ENCODE results near the gene CLEC1A. TPM values are rescaled to one million over a fixed set of nuclear protein-coding genes. Genes with fewer than 3 reads are reported as not detected.

Gene CLEC1A, protein sequence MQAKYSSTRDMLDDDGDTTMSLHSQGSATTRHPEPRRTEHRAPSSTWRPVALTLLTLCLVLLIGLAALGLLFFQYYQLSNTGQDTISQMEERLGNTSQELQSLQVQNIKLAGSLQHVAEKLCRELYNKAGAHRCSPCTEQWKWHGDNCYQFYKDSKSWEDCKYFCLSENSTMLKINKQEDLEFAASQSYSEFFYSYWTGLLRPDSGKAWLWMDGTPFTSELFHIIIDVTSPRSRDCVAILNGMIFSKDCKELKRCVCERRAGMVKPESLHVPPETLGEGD
- 3.1 TPM for total RNA-seq (ENCODE audit: insufficient read depth, low replicate concordance)

DNA sequence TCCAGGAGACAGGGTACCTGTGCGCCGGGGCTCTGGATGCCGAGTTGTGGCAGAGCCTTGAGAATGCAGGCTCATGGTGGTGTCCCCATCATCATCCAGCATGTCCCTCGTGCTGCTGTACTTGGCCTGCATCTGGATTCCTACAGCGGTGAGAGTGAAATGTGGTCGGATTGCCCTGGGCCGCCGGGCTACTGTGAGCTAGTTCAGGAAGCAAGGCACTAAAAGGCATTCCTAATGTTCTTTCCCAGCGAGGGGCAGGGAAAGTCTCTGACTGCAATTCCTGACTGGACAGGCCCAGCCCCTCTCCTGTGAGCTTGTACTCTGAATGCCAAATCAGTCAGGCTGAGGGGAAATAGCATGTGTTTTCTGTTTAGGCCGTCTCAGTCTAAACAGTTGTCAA is at the start of gene CLEC1A:
Gene CLEC1A (minus strand): TSS at position 195 of the 400 bp plus-strand sequence. CDS start 63 bp downstream, at position 132.
- DNase-seq (ENCODE audit: low spot score): peak; percentile 36

DNA sequence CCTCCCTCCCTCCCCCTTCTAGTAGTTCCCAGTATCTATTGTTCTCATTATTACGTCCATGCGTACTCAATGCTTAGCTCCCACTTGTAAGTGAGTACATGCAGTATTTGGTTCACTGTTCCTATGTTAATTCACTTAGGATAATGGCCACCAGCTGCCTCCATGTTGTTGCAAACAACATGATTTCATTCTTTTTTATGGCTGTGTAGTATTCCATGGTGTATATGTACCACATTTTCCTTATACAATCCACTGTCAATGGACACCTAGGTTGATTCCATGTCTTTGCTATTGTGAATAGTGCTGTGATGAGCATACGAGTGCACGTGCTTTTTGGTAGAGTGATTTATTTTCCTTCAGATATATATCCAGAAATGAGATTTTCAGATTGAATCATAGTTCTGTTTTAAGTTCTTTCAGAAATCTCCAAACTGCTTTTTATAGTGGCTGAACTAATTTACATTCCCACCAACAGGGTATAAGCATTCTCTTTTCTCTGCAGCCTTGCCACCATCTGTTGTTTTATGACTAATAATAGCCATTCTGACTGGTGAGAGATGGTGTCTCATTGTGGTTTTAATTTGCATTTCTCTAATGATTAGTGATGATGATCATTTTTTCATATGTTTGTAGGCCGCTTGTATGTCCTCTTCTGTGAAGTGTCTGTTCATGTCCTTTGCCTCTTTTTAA is 49.1 kb upstream of the CLEC1A start:
- no peak for DNase-seq (ENCODE audit: low spot score)

DNA sequence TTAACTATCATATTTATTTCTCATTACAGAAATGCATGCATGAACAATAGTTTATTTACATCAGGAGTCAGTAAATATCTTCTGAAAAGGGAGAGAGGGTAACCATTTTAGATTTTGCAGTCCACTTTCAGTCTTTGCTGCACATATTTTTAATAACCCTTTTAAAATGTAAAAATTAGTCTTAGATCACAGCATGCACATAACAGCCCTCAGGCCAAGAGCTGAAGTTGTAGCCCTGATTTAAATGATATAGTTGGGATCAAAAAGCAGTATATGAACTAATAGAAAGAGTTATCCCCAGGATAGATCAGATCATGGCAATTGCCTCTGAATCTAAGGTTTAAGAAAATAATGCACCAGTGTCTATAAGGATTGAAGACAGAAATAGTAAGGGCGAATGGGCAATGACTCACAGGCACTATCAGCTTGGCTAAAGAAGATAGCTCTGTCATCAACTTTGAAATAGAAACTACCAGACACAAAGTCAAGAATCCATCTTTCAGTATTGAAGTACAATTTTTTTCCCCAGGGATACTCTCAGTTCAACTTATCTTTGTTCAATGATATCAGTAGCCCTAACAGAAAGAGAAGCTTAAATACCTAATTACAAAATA is 44.3 kb upstream of the CLEC1A start:
- DNase-seq (ENCODE audit: low spot score): peak; percentile 65

DNA sequence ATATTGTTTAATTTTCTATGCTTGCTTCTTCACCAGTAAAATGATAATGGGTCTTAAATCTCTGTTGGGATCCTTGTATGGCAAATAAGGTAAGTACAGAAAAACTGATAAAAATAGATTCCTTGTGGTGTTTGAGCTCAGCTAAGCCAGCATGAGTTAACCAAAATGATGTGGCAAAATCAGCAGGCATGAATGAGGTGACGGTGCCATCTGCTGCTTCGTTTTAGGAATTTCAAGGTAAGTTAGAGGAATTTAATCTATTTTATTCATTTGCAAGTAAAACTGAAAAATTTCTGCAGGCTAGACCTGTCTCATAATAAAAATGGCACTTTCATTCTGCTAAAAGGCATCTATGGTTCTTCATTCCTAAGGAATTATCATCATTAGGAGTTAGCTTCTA is 41.2 kb upstream of the CLEC1A start:
- DNase-seq (ENCODE audit: low spot score): peak; percentile 68

DNA sequence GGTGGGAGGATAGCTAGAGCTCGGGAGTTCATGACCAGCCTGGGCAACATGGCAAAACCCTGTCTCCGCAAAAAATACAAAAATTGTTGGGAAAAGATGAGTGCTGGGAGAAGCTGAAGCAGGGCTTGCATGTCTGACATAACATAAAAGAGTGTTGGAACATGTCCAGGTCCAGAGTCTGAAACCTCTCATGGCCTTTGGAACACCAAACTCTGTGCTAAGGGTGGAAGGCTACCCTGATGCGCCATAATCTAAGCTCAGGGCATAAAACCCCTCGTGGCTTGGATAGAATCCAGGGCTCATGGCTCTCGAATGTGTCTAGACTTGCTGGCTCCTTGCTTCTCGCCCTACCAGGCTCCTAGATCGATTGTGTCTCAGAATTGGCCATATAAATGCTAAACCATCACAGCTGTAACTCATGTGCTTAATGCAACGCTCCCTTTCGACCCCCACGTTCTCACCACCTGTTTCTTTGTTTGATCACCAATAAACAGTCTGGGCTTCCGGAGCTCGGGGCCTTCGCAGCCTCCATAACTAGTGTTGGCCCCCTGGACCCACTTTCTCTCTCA is 37.9 kb upstream of the CLEC1A start:
- DNase-seq (ENCODE audit: low spot score): no peak

DNA sequence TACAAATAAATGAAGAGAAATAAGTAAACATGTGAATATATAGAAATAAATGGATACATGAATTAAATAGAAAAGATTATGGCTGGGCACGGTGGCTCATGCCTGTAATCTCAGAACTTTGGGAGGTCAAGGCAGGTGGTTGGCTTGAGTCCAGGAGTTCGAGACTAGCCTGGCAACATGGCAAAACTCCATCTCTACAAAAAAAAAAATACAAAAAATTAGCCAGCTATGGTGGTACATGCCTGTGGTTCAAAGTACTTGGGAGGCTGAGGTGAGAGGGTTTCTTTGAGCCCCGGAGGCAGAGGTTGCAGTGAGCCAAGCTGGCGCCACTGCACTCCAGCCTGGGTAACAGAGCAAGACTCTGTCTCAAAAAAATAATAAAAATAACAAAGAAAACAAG is 36.3 kb upstream of the CLEC1A start:
- no peak for DNase-seq (ENCODE audit: low spot score)

DNA sequence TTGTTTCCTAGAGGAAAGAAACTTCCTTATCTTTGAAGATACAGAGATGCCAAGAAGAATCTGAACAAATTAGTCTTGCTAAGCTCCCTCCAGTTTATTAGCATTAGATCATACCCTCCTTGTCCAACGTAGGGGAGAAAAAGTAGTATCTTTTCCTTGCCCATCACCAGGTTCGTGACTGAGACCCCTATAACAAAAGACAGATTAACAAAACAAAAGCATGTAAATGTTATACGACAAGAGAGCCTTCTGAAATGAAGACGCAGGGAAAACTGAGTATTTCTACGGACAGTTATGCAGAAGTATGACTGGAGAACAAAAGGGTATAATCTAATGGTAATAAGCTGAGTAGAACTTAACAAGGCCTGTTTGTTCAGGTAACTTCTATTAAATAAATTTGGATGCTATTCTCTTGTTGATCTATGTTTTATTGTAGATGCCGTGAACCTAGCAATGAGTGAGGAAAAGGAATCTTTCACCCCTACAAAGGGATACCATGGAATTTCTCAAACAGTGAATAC is 34.1 kb upstream of the CLEC1A start:
- DNase-seq (ENCODE audit: low spot score): no peak

DNA sequence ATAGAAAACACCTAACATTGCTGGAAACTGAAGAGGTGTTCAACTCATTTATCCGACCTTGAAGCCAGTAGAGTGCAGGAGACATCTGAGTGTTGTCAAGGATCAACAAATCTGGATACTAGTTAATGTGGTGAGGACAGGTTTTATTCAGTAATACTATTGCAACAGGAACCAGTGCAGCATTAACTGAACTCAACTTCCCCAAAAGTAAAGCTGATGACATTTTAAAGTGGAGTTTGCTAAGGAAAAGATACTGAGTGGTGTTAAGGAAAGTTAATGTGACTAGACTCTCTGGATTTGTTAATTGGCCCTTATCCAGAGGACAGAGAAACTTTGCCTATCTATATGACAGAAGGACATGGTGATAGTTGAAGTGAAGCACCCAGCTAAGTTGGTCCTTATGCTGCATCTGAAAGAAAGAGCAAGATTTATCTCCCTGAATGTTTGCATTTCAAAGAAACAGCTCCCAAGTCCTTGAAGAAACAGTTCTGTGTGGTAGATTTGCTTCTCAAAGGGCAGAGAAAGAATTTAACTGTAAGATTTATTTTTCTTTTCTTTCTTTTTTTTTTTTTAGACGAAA is 32.4 kb upstream of the CLEC1A start:
- no peak for DNase-seq (ENCODE audit: low spot score)

DNA sequence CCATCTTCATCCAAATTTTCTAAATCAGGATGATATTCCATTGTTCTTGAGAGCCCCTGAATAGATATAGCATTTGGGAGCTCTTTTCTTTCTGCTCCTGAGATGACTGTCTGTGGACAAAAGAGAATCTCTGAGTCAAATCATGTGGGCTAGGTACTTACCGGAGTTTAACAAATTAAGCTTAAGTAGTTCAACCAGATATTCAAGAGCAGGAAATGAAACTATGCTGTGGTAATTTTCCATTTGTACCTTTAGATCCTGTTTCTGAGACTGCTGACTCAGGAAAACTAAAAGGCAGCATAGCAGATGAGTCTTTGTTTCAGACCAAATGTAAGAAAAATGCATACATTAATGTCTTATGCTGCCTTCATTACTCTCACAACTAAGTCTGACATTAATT is 31.3 kb upstream of the CLEC1A start, which contains the start of gene CLEC7A:
Gene CLEC7A (minus strand): TSS at position 158 of the 400 bp plus-strand sequence. CDS start 117 bp downstream, at position 41.
- peak; percentile 66 for DNase-seq (ENCODE audit: low spot score)

DNA sequence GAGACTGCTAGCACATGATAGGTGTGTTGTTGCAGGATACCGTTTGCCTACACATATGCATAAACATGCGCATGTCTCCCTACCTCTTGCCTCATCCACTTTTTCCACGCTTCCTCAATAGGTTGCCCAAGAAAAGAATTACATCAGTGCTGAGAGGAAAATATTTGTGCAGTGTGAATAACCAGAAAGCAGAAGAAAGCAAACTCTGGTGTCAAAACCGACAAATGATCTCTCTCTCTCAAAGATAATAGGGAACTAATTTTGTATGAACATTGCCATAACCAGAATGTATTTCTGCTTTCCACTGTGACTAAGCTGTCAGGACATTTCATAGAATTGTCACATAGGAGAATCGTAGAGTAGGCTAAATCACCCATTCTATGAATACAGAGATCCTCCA is 29.9 kb upstream of the CLEC1A start:
- peak; percentile 42 for DNase-seq (ENCODE audit: low spot score)

DNA sequence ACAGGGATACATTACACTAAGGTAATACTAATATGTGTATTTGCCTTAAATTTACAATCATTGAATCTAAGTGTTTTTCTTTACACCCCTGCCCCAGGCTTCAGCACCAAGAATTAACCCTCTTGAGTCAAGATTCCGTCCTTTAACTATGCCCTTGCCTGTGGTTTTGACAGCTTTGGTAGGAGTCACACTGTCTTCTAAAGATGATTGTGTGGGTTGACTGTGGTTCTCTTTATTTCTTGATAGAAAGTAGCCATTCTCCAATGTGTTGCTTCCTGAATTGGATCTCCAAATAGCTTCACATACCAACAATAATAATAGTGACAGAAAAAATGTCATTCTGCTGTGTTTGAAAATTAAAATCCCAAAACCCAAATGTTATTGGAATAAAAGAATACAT is 27.6 kb upstream of the CLEC1A start:
- DNase-seq (ENCODE audit: low spot score): no peak

DNA sequence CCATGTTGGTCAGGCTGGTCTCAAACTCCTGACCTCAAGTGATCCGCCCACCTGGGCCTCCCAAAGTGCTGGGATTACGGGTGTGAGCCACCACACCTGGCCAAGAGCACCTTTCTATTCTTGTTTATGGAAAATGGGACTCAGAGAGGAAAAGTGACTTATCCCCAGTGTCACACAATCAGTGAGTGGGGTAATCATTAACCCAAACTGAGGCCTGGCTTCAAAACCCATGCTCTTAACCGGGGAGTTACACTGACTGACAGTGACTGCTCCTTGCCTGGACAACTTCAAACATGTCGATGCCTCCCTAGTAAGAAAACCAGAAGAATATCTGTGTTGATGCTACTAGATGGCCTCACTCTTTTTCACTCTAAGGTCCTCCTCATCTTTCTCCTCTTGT is 23.9 kb upstream of the CLEC1A start:
- no peak for DNase-seq (ENCODE audit: low spot score)

DNA sequence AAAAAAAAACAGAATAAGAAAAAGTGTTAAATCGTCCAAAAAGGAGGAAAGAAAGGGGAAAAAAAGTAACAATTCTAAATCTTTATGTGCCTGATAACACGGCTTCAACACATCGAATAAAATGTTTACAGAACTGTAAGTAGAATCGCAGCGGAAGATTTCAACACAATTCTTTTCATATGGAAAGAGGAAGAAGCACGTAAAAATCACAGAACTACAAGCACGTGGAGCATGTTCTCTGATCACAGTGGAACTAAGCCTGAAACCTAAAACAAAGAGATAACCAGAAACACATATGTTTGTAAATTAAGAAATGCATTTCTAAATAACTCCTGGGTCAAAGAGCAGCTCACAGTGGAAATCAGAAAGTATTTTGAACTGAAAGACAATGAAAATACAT is 22.5 kb upstream of the CLEC1A start:
- DNase-seq (ENCODE audit: low spot score): no peak

DNA sequence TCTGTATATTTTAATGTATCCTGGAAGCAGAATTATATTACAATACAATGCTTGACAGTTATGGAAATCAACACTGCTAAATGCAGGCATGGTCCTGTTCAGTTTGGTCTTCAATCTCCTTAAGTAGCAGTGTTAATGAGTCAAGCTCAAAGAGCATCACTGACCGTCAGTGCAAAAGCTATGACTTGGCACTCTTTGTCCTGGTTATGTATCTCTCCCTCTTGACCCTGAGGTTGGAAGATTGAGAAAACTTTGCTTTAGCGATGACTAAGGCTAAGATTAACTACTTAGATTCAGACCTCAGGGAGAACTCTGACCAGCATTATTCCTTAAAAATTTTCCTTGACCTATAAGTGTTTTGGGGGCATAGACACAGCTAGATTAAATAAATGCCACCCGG is 20.3 kb upstream of the CLEC1A start:
- DNase-seq (ENCODE audit: low spot score): no peak

DNA sequence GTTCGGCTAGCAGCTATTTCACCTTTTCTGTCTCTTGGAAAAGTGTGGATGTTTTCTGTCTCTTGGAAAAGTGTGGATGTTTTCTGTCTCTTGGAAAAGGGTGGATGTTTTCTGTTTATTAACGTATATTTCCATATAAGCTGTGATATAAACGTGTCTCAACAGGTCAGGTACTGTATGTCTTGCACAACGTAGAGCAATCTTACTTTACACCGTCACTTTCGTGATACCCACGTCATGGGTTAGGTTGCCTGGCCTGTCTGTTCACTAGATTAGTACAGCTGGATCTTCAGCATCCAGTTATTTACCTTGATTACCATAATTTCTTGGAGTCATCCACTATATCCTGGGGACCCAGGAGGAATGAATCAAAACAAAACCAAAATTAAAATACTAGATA is 17.1 kb upstream of the CLEC1A start:
- DNase-seq (ENCODE audit: low spot score): no peak

DNA sequence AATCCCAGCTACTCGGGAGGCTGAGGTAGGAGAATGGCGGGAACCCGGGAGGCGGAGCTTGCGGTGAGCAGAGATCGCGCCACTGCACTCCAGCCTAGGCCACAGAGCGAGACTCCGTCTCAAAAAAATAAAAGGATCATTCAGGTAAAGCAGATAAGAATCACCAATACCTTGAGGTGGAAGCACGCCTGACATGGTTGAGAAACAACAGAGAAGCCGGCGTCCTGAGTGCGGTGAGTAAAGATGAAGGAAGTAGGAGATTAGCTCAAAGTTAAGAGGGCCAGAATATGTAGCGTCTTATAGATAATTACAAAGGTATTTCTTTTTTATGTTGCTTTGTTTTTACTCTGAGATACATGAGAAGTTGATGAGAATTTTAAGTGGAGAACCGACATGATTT is 16.5 kb upstream of the CLEC1A start:
- no peak for DNase-seq (ENCODE audit: low spot score)

DNA sequence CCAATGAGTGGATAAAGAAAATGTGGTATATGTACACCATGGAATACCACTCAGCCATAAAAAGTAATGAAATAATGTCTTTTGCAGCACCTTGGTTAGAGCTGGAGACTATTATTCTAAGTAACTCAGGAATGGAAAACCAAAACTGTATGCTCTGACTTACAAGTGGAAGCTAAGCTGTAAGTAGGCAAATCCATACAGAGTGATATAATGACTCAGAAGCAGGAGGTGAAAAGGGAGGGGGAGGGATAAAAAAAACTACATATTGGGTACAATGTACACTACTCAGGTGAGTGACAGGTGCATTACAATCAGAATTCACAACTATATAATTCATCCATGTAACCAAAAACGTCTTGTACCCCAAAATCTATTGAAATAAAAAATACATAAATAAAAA is 15.1 kb upstream of the CLEC1A start:
- DNase-seq (ENCODE audit: low spot score): no peak

DNA sequence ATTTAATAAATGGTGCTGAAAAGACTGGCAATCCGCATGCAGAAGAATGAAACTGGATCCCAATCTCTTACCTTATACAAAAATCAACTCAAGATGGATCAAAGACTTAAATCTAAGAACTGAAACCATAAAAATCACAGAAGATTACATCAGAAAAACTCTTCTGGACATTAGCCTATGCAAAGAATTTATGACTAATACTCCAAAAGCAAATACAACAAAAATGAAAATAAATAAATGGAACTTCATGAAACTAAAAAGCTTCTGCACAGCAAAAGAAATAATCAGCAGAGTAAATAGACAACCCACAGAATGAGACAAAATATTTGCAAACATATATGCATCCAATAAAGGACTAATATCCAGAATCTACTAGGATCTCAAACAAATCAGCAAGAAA is 14.3 kb upstream of the CLEC1A start:
- DNase-seq (ENCODE audit: low spot score): no peak

DNA sequence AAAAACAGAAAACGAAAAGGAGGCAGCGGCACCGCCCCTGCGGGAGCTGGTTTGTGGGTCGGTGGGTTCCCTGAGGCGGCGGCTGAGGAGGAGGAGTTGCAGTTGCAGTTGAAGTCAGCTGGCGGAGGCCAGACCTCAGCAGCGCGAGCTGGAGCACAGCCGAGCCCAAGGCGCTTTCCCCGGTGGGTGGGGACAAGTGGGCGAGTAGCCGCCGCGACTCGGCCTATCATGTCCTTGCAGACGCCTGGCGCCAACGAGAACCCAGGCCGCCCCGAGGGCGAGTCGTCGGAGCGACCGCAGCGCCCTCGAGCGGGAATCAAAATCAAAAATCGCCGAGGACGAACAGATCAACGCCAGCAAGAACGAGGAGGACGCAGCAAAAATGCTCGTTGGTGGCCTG is 12.7 kb upstream of the CLEC1A start:
- DNase-seq (ENCODE audit: low spot score): no peak

DNA sequence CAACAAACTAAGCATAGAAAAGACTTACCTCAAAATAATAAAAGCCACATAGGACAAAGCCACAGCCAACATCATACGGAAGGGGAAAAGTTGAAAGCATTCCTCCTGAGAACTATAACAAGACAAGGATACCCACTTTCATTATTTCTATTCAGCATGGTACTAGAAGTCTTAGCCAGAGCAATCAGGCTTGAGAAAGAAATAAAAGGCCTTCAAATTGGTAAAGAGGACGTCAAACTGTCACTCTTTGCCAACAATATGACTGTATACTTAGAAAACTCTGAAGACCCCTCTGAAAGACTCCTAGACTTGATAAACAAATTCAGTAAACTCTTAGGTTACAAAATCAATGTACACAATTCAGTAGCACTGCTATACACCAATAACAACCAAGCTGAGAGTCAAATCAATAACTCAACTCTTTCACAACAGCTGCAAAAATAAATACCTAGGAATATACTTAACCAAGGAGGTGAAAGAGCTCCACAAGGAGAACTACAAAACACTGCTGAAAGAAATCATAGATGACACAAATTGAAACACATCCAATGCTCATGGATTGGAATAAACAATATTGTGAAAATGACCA is 11.6 kb upstream of the CLEC1A start:
- DNase-seq (ENCODE audit: low spot score): no peak

DNA sequence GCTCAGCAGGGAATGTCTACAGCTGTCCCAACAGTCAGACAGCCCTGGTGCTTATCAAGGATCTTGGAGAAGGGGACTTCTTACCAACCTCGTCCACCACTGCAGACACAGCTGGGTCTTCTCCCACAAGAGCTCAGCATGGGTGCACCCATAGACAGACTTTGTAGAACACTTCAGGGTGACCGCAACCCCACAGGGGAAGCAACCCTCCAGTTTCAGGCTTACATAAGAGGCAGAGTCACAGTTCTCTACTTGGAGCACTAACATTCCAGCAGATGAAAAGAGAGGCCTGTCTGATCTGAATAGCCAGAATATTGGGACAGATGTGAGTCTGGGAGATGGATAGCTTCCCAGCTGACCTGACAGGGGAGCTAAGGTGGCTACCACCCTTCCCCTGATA is 3.5 kb upstream of the CLEC1A start:
- DNase-seq (ENCODE audit: low spot score): no peak
